ENCODE measurements around the gene SH3BGR. TPM values are rescaled to one million over a fixed set of nuclear protein-coding genes. Genes with fewer than 3 reads are reported as not detected.
A peak's percentile ranks its signal among the peaks of the same experiment; 100 is the strongest.

The SH3BGR gene
- total and polyA plus RNA-seq, 2 of the 8 experiments (the other 6 are each of a cell fraction or from before 2014, with no cell fraction given), result 2.1 to 5.9 TPM

- POLR2A ChIA-PET (ENCODE audit: partially characterized antibody), result interaction anchor here (0.7 to 1.6 kb wide), 6 partner anchors 11 to 169 kb away, joined by 3 to 5 read pairs (median 3); no protein-coding TSS in a partner anchor
- no peak overlapping the region for H2BK15ac ChIP-seq (ENCODE audit: low read length)
- peaks cover 34 to 37% of the 10 kb centered on the region in 2 experiments for H3K9me3 ChIP-seq (ENCODE audit: insufficient read depth in 2 of 2, low read depth in 1 of 2, low read length in 1 of 2)
- DNase-seq (ENCODE audit: low read depth in 1 of 2, low spot score in 2 of 2) (peak in 1 of 2 experiments; percentile 74), FAIRE-seq (peak; percentile 96)
- no peaks in the 10 kb centered on the region for H3K79me2 ChIP-seq (ENCODE audit: control insufficient read depth in 1 of 2, insufficient read depth in 2 of 2, low read length in 2 of 2)
- no peaks in the 10 kb centered on the region for H3K23me2 ChIP-seq (ENCODE audit: low read depth, low read length)
- peak overlapping the region; percentile 100 for H2BK120ac ChIP-seq (replicated peaks; ENCODE audit: low read depth, low read length)
- 0% methylated on average over 1 of the region's 1 CpG; no CpG with 5 or more reads in 1 of the 2 experiments for WGBS, 2 experiments (ENCODE audit: extremely low coverage in 1 of 2, insufficient coverage in 1 of 2, insufficient read length in 1 of 2, insufficient replicate concordance in 2 of 2, low coverage in 1 of 2, low lambda C conversion rate in 2 of 2, missing lambda C conversion rate in 1 of 2)
- peak overlapping the region; percentile 99 for H2BK12ac ChIP-seq (ENCODE audit: low read depth, low read length)
- no peaks in the 10 kb centered on the region for H3K27me3 ChIP-seq (replicated peaks in 1 of 4; ENCODE audit: control insufficient read depth in 3 of 4, extremely low read depth in 1 of 4, insufficient read depth in 3 of 4, low read length in 3 of 4)
- no peak overlapping the region for H3K56ac ChIP-seq (replicated peaks; ENCODE audit: insufficient read length, low read depth, low read length)
- H4K5ac ChIP-seq (ENCODE audit: insufficient read length, low read depth, low read length), result no peak overlapping the region
- CTCF ChIA-PET (ENCODE audit: partially characterized antibody), result interaction anchor here (2.3 kb wide), 1 partner anchor 175 kb away, joined by 9 read pairs; no protein-coding TSS in a partner anchor
- peaks cover 2 to 15% (median 8%) of the 10 kb centered on the region in 4 experiments; a peak in 6 of 7 replicates for H3K4me1 ChIP-seq (replicated peaks in 1 of 4; ENCODE audit: control insufficient read depth in 3 of 4, insufficient read depth in 4 of 4, low read length in 3 of 4)
- no peak overlapping the region for H3K14ac ChIP-seq (ENCODE audit: insufficient read length)
- no peak overlapping the region for H3K9ac ChIP-seq (replicated peaks in 1 of 4; ENCODE audit: extremely low read depth in 1 of 4, low read depth in 3 of 4, low read length in 3 of 4)
- no peak overlapping the region for H4K8ac ChIP-seq (ENCODE audit: extremely low read depth, insufficient read depth, low read length)
- peak overlapping the region; percentile 100 for H2BK20ac ChIP-seq (ENCODE audit: low read length)
- peak overlapping the region; percentile 6 to 44 for H3K4me2 ChIP-seq (ENCODE audit: insufficient read depth in 1 of 2, low read depth in 2 of 2, low read length in 2 of 2)
- no peak overlapping the region for H3K23ac ChIP-seq (ENCODE audit: insufficient read length)
- peak overlapping the region; percentile 100 for H4K91ac ChIP-seq (replicated peaks; ENCODE audit: insufficient read length, low read length)
- no peak overlapping the region for H3K4ac ChIP-seq (replicated peaks; ENCODE audit: insufficient read length, low read depth, low read length)
- peak overlapping the region in 1 of 4 experiments; percentile 7; a peak in 1 of 8 replicates for H3K4me3 ChIP-seq (ENCODE audit: extremely low read depth in 1 of 4, insufficient read depth in 2 of 4, low read depth in 3 of 4, low read length in 4 of 4)
- peak overlapping the region; percentile 65; the same call in 1 of the 2 replicates for H3K27ac ChIP-seq (ENCODE audit: low read depth, low read length)
- no peaks in the 10 kb centered on the region for H4K20me1 ChIP-seq (replicated peaks in 1 of 2; ENCODE audit: control insufficient read depth in 1 of 2, insufficient read depth in 2 of 2, low read length in 2 of 2)
- no peaks in the 10 kb centered on the region for H3K79me1 ChIP-seq (ENCODE audit: low read depth, low read length)
- H2BK5ac ChIP-seq (ENCODE audit: low read depth, low read length), result peak overlapping the region; percentile 100
- peaks cover 0 to 31% (median 6%) of the 10 kb centered on the region in 4 experiments; a peak in 4 of 8 replicates for H3K36me3 ChIP-seq (ENCODE audit: control insufficient read depth in 2 of 4, insufficient read depth in 4 of 4, low read length in 3 of 4)
- no peak overlapping the region for H2AK5ac ChIP-seq (ENCODE audit: low read depth, low read length)
- peak overlapping the region; percentile 75; the same call in 1 of the 2 replicates for H3K18ac ChIP-seq (ENCODE audit: extremely low read depth, low read length)
- no peak overlapping the region for H2AFZ ChIP-seq (ENCODE audit: low read length)
- TF ChIP-seq SP2 (IDR thresholded peaks at IDR 0.05; ENCODE audit: low read length) (no peak), RAD21 (IDR thresholded peaks at IDR 0.05 in 1 of 2, conservative IDR thresholded peaks at IDR 0.05 in 1 of 2; ENCODE audit: low read depth in 2 of 2, low read length in 2 of 2) (peak in 1 of 2 experiments; percentile 3; a peak in 1 of 4 replicates), ASH2L (IDR thresholded peaks at IDR 0.05; ENCODE audit: low read length) (no peak), FOSL1 (IDR thresholded peaks at IDR 0.05; ENCODE audit: insufficient read depth, low read depth, low read length) (no peak), POLR2A (IDR thresholded peaks at IDR 0.05; ENCODE audit: control extremely low read depth in 1 of 2, low read depth in 2 of 2, low read length in 2 of 2) (no peak), SIN3A (conservative IDR thresholded peaks at IDR 0.05 in 1 of 2, IDR thresholded peaks at IDR 0.05 in 1 of 2; ENCODE audit: low read depth in 1 of 2, low read length in 2 of 2) (peak in 1 of 2 experiments; percentile 70; a peak in 1 of 4 replicates), RFX5 (IDR thresholded peaks at IDR 0.05; ENCODE audit: borderline replicate concordance, low read depth, low read length) (no peak), TAF7 (optimal IDR thresholded peaks at IDR 0.05; ENCODE audit: borderline replicate concordance, low read depth, low read length) (no peak), NANOG (IDR thresholded peaks at IDR 0.05; ENCODE audit: insufficient read depth, low read depth, low read length, poor library complexity, severe bottlenecking) (no peak), BACH1 (IDR thresholded peaks at IDR 0.05; ENCODE audit: low read length) (no peak)
- TF ChIP-seq, protein P1, sequence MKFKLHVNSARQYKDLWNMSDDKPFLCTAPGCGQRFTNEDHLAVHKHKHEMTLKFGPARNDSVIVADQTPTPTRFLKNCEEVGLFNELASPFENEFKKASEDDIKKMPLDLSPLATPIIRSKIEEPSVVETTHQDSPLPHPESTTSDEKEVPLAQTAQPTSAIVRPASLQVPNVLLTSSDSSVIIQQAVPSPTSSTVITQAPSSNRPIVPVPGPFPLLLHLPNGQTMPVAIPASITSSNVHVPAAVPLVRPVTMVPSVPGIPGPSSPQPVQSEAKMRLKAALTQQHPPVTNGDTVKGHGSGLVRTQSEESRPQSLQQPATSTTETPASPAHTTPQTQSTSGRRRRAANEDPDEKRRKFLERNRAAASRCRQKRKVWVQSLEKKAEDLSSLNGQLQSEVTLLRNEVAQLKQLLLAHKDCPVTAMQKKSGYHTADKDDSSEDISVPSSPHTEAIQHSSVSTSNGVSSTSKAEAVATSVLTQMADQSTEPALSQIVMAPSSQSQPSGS (IDR thresholded peaks at IDR 0.05; ENCODE audit: low read length), result no peak; the same call in 1 of the 2 replicates
Observed at GRCh38 chr21:39537571-39537970, 85.8 kb downstream of the SH3BGR start.
